ENCODE measurements around the gene APOA5.
"Not testable (repeated sequence)": the region's sequence is repeated elsewhere in the genome, so short reads cannot be mapped to it uniquely, and the experiment has no call there.

Gene APOA5

GRCh38 chr11:116826751-116827431 lies 35.2 kb upstream of the APOA5 start:
- no peak for DNase-seq

GRCh38 chr11:116825854-116826750 lies 34.4 kb upstream of the APOA5 start:
- no peak for DNase-seq

GRCh38 chr11:116825434-116825833 lies 33.8 kb upstream of the APOA5 start:
- no peak for DNase-seq

GRCh38 chr11:116823031-116823843 lies 31.6 kb upstream of the APOA5 start, which contains the start of gene APOA4:
APOA4 (minus strand) TSS chr11:116823304; CDS start chr11:116823191, 113 bp downstream.
- no peak for DNase-seq

GRCh38 chr11:116822575-116822974 lies 30.9 kb upstream of the APOA5 start:
- DNase-seq: no peak

GRCh38 chr11:116821050-116821918 lies 29.6 kb upstream of the APOA5 start:
- DNase-seq: no peak

- DNase-seq: no peak
These were observed 27.4 kb upstream of the APOA5 start for GRCh38 chr11:116819049-116819448.

- DNase-seq: no peak
These were observed 22.8 kb upstream of the APOA5 start for GRCh38 chr11:116814502-116814901.

- no peak for DNase-seq
These were observed 22.2 kb upstream of the APOA5 start for GRCh38 chr11:116813781-116814471.

GRCh38 chr11:116813170-116813569 lies 21.5 kb upstream of the APOA5 start:
- no peak for DNase-seq

- DNase-seq: no peak
These were observed 20.4 kb upstream of the APOA5 start for GRCh38 chr11:116812109-116812508.

GRCh38 chr11:116811194-116811593 lies 19.5 kb upstream of the APOA5 start:
- no peak for DNase-seq

GRCh38 chr11:116808262-116809175 lies 16.8 kb upstream of the APOA5 start:
- DNase-seq: no peak

GRCh38 chr11:116807601-116808261 lies 16.1 kb upstream of the APOA5 start:
- DNase-seq: no peak

- DNase-seq: no peak
These were observed 12.3 kb upstream of the APOA5 start for GRCh38 chr11:116804001-116804400.

GRCh38 chr11:116801662-116802061 lies 10.0 kb upstream of the APOA5 start:
- DNase-seq: not testable (repeated sequence)

- no peak for DNase-seq
These were observed 8.9 kb upstream of the APOA5 start for GRCh38 chr11:116800610-116801009.

- DNase-seq: no peak
These were observed 6.7 kb upstream of the APOA5 start for GRCh38 chr11:116798368-116798767.

- DNase-seq: no peak
These were observed 6.1 kb upstream of the APOA5 start for GRCh38 chr11:116797816-116798215.

- no peak for DNase-seq
These were observed 4.9 kb upstream of the APOA5 start for GRCh38 chr11:116796548-116796947.
